ENCODE results near the gene HOXD10. TPM values are rescaled to one million over a fixed set of nuclear protein-coding genes. Genes with fewer than 3 reads are reported as not detected.

HOXD10 gene
- total and polyA plus RNA-seq, 2 of the 13 experiments (the other 11 are each of a cell fraction or from before 2014, with no cell fraction given), result not detected

GRCh38 chr2:176103194-176103593 lies 13.4 kb upstream of the HOXD10 start:
- H3K79me2 ChIP-seq (ENCODE audit: insufficient read depth, low read length), result no peaks in the 10 kb centered on the region
- no peaks in the 10 kb centered on the region for H3K36me3 ChIP-seq (replicated peaks in 1 of 2; ENCODE audit: control insufficient read depth in 1 of 2, insufficient read depth in 2 of 2, low read length in 2 of 2)
- H3K27me3 ChIP-seq (ENCODE audit: control insufficient read depth in 1 of 2, insufficient read depth in 2 of 2, low read length in 2 of 2), result peaks cover 36 to 92% of the 10 kb centered on the region in 2 experiments
- no peak overlapping the region for H3K4me3 ChIP-seq (replicated peaks in 1 of 3; ENCODE audit: insufficient read depth in 1 of 3, low read depth in 2 of 3, low read length in 3 of 3)
- FAIRE-seq (no peak), DNase-seq (ENCODE audit: low spot score) (no peak), ATAC-seq (no peak)
- no peak overlapping the region for H3K9ac ChIP-seq (ENCODE audit: insufficient read depth, low read depth, low read length)
- intact Hi-C loops (cut with micrococcal nuclease; ENCODE audit: unreplicated experiment), result no loop called here
- no peaks in the 10 kb centered on the region for H3K9me3 ChIP-seq (ENCODE audit: low read length)
- H3K27ac ChIP-seq (ENCODE audit: extremely low read length, insufficient read depth, low read length), result no peak overlapping the region
- H2AFZ ChIP-seq (ENCODE audit: low read length), result no peak overlapping the region
- ChIA-PET POLR2A (no interaction called here), CTCF (ENCODE audit: low intra/inter-chr PET ratio, low total read pairs) (no interaction called here)
- H4K20me1 ChIP-seq (ENCODE audit: insufficient read depth, low read length), result no peaks in the 10 kb centered on the region; the same call in 1 of the 2 replicates
- peaks cover under 1% of the 10 kb centered on the region; the same call in 1 of the 2 replicates for H3K4me1 ChIP-seq (ENCODE audit: insufficient read depth, low read length)
- H3K4me2 ChIP-seq (ENCODE audit: low read depth, low read length), result no peak overlapping the region
- no TSS peak for BruUV-seq (replicated peaks)
- 42% methylated on average over 7 of the region's 7 CpGs for WGBS (ENCODE audit: low lambda C conversion rate)
- in situ Hi-C loops (cut with HindIII; ENCODE audit: extremely low pct_ligation_motif_present, low pct_unique_long_range_greater_than_20kb), result loop anchor here (10.0 kb wide), 1 partner anchor 1068 kb away; no protein-coding TSS in a partner anchor
- no peak for TF ChIP-seq ZNF124 (CRISPR knock-in tag; IDR thresholded peaks at IDR 0.05)
- TF ChIP-seq, protein P1, sequence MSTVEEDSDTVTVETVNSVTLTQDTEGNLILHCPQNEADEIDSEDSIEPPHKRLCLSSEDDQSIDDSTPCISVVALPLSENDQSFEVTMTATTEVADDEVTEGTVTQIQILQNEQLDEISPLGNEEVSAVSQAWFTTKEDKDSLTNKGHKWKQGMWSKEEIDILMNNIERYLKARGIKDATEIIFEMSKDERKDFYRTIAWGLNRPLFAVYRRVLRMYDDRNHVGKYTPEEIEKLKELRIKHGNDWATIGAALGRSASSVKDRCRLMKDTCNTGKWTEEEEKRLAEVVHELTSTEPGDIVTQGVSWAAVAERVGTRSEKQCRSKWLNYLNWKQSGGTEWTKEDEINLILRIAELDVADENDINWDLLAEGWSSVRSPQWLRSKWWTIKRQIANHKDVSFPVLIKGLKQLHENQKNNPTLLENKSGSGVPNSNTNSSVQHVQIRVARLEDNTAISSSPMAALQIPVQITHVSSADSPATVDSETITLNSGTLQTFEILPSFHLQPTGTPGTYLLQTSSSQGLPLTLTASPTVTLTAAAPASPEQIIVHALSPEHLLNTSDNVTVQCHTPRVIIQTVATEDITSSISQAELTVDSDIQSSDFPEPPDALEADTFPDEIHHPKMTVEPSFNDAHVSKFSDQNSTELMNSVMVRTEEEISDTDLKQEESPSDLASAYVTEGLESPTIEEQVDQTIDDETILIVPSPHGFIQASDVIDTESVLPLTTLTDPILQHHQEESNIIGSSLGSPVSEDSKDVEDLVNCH (CRISPR knock-in tag; IDR thresholded peaks at IDR 0.05), result no peak
- no peak for TF ChIP-seq ATF3 (CRISPR knock-in tag; IDR thresholded peaks at IDR 0.05)
- no peak for TF ChIP-seq SYNCRIP (IDR thresholded peaks at IDR 0.05; ENCODE audit: insufficient read depth, low read depth, low read length)
- TF ChIP-seq JDP2 (CRISPR knock-in tag; IDR thresholded peaks at IDR 0.05; ENCODE audit: borderline replicate concordance), result no peak
- TF ChIP-seq, protein P2, sequence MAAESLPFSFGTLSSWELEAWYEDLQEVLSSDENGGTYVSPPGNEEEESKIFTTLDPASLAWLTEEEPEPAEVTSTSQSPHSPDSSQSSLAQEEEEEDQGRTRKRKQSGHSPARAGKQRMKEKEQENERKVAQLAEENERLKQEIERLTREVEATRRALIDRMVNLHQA (CRISPR knock-in tag; IDR thresholded peaks at IDR 0.05), result no peak
- no peak for TF ChIP-seq FOXM1 (CRISPR knock-in tag; IDR thresholded peaks at IDR 0.05)
- no peak for TF ChIP-seq FLYWCH1 (CRISPR knock-in tag; IDR thresholded peaks at IDR 0.05)
- TF ChIP-seq ZNF276 (CRISPR knock-in tag; IDR thresholded peaks at IDR 0.05; ENCODE audit: low read depth), result no peak
- no peak for TF ChIP-seq ELK4 (CRISPR knock-in tag; IDR thresholded peaks at IDR 0.05; ENCODE audit: borderline replicate concordance)
- no peak for TF ChIP-seq HNRNPK (IDR thresholded peaks at IDR 0.05; ENCODE audit: low read depth, low read length, poor library complexity, severe bottlenecking)
- TF ChIP-seq ZNF496 (CRISPR knock-in tag; IDR thresholded peaks at IDR 0.05; ENCODE audit: insufficient replicate concordance), result no peak
- no peak for TF ChIP-seq NONO (IDR thresholded peaks at IDR 0.05)
- no peak for TF ChIP-seq NONO (CRISPR knock-in tag; conservative IDR thresholded peaks at IDR 0.05)
- TF ChIP-seq ZNF558 (CRISPR knock-in tag; IDR thresholded peaks at IDR 0.05; ENCODE audit: borderline replicate concordance), result no peak
- TF ChIP-seq MZF1 (CRISPR knock-in tag; IDR thresholded peaks at IDR 0.05; ENCODE audit: borderline replicate concordance), result no peak
- TF ChIP-seq, protein P3, sequence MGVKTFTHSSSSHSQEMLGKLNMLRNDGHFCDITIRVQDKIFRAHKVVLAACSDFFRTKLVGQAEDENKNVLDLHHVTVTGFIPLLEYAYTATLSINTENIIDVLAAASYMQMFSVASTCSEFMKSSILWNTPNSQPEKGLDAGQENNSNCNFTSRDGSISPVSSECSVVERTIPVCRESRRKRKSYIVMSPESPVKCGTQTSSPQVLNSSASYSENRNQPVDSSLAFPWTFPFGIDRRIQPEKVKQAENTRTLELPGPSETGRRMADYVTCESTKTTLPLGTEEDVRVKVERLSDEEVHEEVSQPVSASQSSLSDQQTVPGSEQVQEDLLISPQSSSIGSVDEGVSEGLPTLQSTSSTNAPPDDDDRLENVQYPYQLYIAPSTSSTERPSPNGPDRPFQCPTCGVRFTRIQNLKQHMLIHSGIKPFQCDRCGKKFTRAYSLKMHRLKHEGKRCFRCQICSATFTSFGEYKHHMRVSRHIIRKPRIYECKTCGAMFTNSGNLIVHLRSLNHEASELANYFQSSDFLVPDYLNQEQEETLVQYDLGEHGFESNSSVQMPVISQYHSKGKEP (CRISPR knock-in tag; IDR thresholded peaks at IDR 0.05), result no peak
- no peak for TF ChIP-seq MTA3 (CRISPR knock-in tag; IDR thresholded peaks at IDR 0.05)

Data from HepG2 (cell line).